HUES48 (cell line): ENCODE data around the gene ADD3.

Source experiments
- H3K27ac ChIP-seq: one replicate; pipeline ENCODE4 v1.7.0; 2013; ENCODE audit warnings: low read depth, low read length, inconsistent platforms
- H3K27me3 ChIP-seq: 2 replicates; pipeline ENCODE4 v1.6.1; 2013; ENCODE audit warnings: mild to moderate bottlenecking, low read length; ENCODE audit not compliant: control insufficient read depth, insufficient read depth
- H3K36me3 ChIP-seq: 2 replicates; pipeline ENCODE4 v1.6.1; 2013; ENCODE audit warnings: low read length; ENCODE audit not compliant: control insufficient read depth, insufficient read depth
- H3K4me1 ChIP-seq: 2 replicates; pipeline ENCODE4 v1.6.1; 2013; ENCODE audit warnings: mild to moderate bottlenecking, low read length; ENCODE audit not compliant: control insufficient read depth, insufficient read depth
- H3K4me3 ChIP-seq: 2 replicates; pipeline ENCODE4 v1.5.1; 2013; ENCODE audit warnings: mild to moderate bottlenecking, low read depth, low read length
- H3K9ac ChIP-seq: 2 replicates; pipeline ENCODE4 v1.6.1; 2013; ENCODE audit warnings: mild to moderate bottlenecking, low read depth, low read length, moderate library complexity
- H3K9me3 ChIP-seq: 2 replicates; pipeline ENCODE4 v1.6.1; 2013; ENCODE audit warnings: low read length; ENCODE audit not compliant: control insufficient read depth, insufficient read depth

Gene ADD3

DNA sequence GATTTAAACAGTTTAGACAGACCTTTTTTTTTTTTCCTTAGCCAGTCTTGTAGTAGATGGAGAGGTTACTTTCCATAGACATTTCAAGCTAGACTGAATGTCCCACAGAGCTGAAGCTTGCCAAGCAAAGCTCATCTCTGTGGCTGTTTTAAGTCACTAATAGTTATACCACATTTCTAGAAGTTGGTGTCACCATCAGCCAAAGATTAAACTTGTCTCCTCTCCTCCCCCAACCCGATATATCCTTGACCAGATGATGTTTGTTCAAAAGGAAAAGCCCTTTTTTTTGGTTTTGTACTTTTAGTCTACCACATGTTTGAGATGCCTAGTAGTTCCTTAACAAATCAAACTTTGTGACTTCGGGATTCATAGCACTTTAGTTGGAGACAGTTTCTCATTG lies 66.1 kb downstream of the ADD3 start:
- no peak overlapping the region for H3K4me3 ChIP-seq
- no peaks in the 10 kb centered on the region for H3K9me3 ChIP-seq
- H3K27me3 ChIP-seq = no peaks in the 10 kb centered on the region
- H3K9ac ChIP-seq = no peak overlapping the region
- H3K4me1 ChIP-seq = peaks cover 51% of the 10 kb centered on the region
- no peaks in the 10 kb centered on the region for H3K36me3 ChIP-seq
- no peak overlapping the region for H3K27ac ChIP-seq

GRCh38 chr10:110074298-110074697 lies 66.5 kb downstream of the ADD3 start:
- Histone ChIP-seq H3K4me3 (no peak overlapping the region), H3K4me1 (peaks cover 48% of the 10 kb centered on the region), H3K27ac (no peak overlapping the region)

GRCh38 chr10:110074758-110075671 lies 67.2 kb downstream of the ADD3 start:
- no peaks in the 10 kb centered on the region for H3K9me3 ChIP-seq
- H3K36me3 ChIP-seq = no peaks in the 10 kb centered on the region
- peaks cover 40% of the 10 kb centered on the region for H3K4me1 ChIP-seq
- no peak overlapping the region for H3K4me3 ChIP-seq
- no peak overlapping the region for H3K9ac ChIP-seq
- H3K27ac ChIP-seq = no peak overlapping the region
- no peaks in the 10 kb centered on the region for H3K27me3 ChIP-seq

More at GRCh38 chr10:110074298-110074697, 66.5 kb downstream of the ADD3 start:
- no peaks in the 10 kb centered on the region for H3K36me3 ChIP-seq
- H3K27me3 ChIP-seq = no peaks in the 10 kb centered on the region
- H3K9ac ChIP-seq = no peak overlapping the region
- no peaks in the 10 kb centered on the region for H3K9me3 ChIP-seq

GRCh38 chr10:110075686-110076085 lies 67.9 kb downstream of the ADD3 start:
- no peaks in the 10 kb centered on the region for H3K27me3 ChIP-seq
- no peak overlapping the region for H3K4me3 ChIP-seq
- no peaks in the 10 kb centered on the region for H3K9me3 ChIP-seq
- no peak overlapping the region for H3K27ac ChIP-seq
- H3K9ac ChIP-seq = no peak overlapping the region
- no peaks in the 10 kb centered on the region for H3K36me3 ChIP-seq
- H3K4me1 ChIP-seq = peaks cover 38% of the 10 kb centered on the region

DNA sequence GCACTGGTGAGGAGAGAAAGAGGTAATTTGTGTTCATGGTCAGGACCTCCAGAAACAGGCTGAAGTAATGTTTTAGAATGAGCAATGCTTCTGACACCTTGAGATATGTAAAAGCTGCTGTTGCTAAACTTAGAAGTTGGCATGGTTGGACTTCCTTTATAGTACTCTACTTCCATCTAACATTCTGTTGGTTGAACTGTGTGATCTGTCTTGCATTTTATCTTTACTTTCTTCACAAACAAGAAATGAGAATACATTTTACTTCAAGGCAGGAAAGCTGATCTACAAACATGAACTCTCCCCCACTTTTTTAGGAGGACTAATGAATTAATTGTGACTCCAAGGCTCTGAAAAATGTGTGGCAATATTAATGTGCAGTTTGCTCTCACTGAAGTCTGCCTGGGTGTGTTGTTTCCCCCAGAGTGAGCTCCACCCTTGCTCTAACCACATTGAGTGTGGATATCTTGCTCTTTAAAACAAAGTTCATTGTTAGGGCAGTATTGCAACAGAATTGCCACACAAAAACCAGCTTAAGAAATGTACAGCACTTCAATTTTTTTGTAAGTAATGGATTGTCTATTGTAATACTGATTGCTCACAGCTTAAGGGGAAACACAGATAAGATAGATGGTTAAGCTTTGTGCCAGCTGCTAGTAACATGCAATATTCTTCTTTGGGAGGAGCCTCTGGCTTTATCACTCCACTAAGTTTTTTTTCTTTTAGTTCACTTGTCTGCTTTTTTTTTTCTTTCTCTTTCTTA lies 69.0 kb downstream of the ADD3 start:
- H3K4me1 ChIP-seq = peaks cover 43% of the 10 kb centered on the region

GRCh38 chr10:110077436-110078130 lies 69.8 kb downstream of the ADD3 start:
- H3K9me3 ChIP-seq = no peaks in the 10 kb centered on the region
- peaks cover 50% of the 10 kb centered on the region for H3K4me1 ChIP-seq
- H3K27me3 ChIP-seq = no peaks in the 10 kb centered on the region
- H3K9ac ChIP-seq = no peak overlapping the region
- no peaks in the 10 kb centered on the region for H3K36me3 ChIP-seq
- H3K27ac ChIP-seq = no peak overlapping the region
- no peak overlapping the region for H3K4me3 ChIP-seq

More for the DNA sequence above, 69.0 kb downstream of the ADD3 start:
- H3K9me3 ChIP-seq = no peaks in the 10 kb centered on the region
- no peak overlapping the region for H3K9ac ChIP-seq
- no peaks in the 10 kb centered on the region for H3K36me3 ChIP-seq
- no peak overlapping the region for H3K4me3 ChIP-seq
- no peaks in the 10 kb centered on the region for H3K27me3 ChIP-seq
- H3K27ac ChIP-seq = peak overlapping the region; percentile 33

- Histone ChIP-seq H3K36me3 (no peaks in the 10 kb centered on the region), H3K4me1 (peaks cover 52% of the 10 kb centered on the region), H3K27me3 (no peaks in the 10 kb centered on the region), H3K4me3 (no peak overlapping the region), H3K27ac (no peak overlapping the region), H3K9me3 (no peaks in the 10 kb centered on the region), H3K9ac (no peak overlapping the region)
These were observed 70.5 kb downstream of the ADD3 start for GRCh38 chr10:110078317-110078716.

- Histone ChIP-seq H3K27me3 (no peaks in the 10 kb centered on the region), H3K9me3 (no peaks in the 10 kb centered on the region), H3K9ac (no peak overlapping the region), H3K27ac (peak overlapping the region; percentile 81), H3K4me1 (peaks cover 44% of the 10 kb centered on the region), H3K4me3 (no peak overlapping the region), H3K36me3 (no peaks in the 10 kb centered on the region)
These were observed 74.1 kb downstream of the ADD3 start for GRCh38 chr10:110081911-110082310.

GRCh38 chr10:110083884-110084283 lies 76.1 kb downstream of the ADD3 start:
- Histone ChIP-seq H3K27me3 (no peaks in the 10 kb centered on the region), H3K36me3 (no peaks in the 10 kb centered on the region), H3K9ac (no peak overlapping the region; the same call in 1 of the 2 replicates), H3K4me1 (peaks cover 37% of the 10 kb centered on the region), H3K4me3 (no peak overlapping the region), H3K27ac (peak overlapping the region; percentile 52), H3K9me3 (no peaks in the 10 kb centered on the region)

- Histone ChIP-seq H3K9ac (no peak overlapping the region), H3K9me3 (no peaks in the 10 kb centered on the region), H3K4me3 (no peak overlapping the region), H3K27ac (no peak overlapping the region), H3K36me3 (no peaks in the 10 kb centered on the region), H3K4me1 (peaks cover 17% of the 10 kb centered on the region), H3K27me3 (no peaks in the 10 kb centered on the region)
These were observed 79.9 kb downstream of the ADD3 start for GRCh38 chr10:110087682-110088081.
